A673 (cell line): ENCODE data around the gene MAGI1. TPM values are rescaled to one million over a fixed set of nuclear protein-coding genes. Genes with fewer than 3 reads are reported as not detected.

ENCODE experiments used
- BruUV-seq: library from RNA; stranded (reverse); fragments of 400-500 nt; replicated peaks from 2 replicates; lab custom pipeline; 2021; lab: Mats Ljungman, UMichigan
- CTCF ChIA-PET: fragments of 300-600 bp; sonication (Branson Sonifier 250); formaldehyde crosslinking; loops from one replicate; lab custom pipeline; 2022; ENCODE audit warnings: antibody characterized with exemption; lab: Charles Lee
- POLR2A ChIA-PET: fragments of 300-600 bp; sonication (Branson Sonifier 250); formaldehyde crosslinking; loops from one replicate; lab custom pipeline; 2022; ENCODE audit warnings: antibody characterized with exemption; ENCODE audit not compliant: low non-redundant PET; lab: Charles Lee
- DNase-seq: peaks from one replicate; pipeline ENCODE4 v3.0.0-alpha.2; 2015; ENCODE audit warnings: low spot score
- H3K27ac ChIP-seq: fragments of 200-600 bp; sonication (generic); 2 replicates; pipeline ENCODE4 v1.5.1; 2016; ENCODE audit warnings: mixed run types, low read depth, mild to moderate bottlenecking, mixed read lengths, antibody characterized with exemption, low read length; ENCODE audit not compliant: poor library complexity, severe bottlenecking
- H3K27me3 ChIP-seq: fragments of 200-600 bp; sonication (generic); replicated peaks from 2 replicates; pipeline ENCODE4 v1.6.1; 2017; ENCODE audit warnings: mixed run types, low read depth, mild to moderate bottlenecking, mixed read lengths, antibody characterized with exemption, low read length; ENCODE audit not compliant: insufficient read depth, poor library complexity
- H3K36me3 ChIP-seq: fragments of 200-600 bp; sonication (generic); 2 replicates; pipeline ENCODE4 v1.6.1; 2016; ENCODE audit warnings: mixed run types, mild to moderate bottlenecking, mixed read lengths, antibody characterized with exemption, low read length; ENCODE audit not compliant: insufficient read depth, poor library complexity, severe bottlenecking
- H3K4me1 ChIP-seq: fragments of 200-600 bp; sonication (generic); 2 replicates; pipeline ENCODE4 v1.6.1; 2017; ENCODE audit warnings: mixed run types, mild to moderate bottlenecking, mixed read lengths, antibody characterized with exemption, low read length; ENCODE audit not compliant: insufficient read depth, poor library complexity, severe bottlenecking
- H3K4me3 ChIP-seq: fragments of 200-600 bp; sonication (generic); 2 replicates; pipeline ENCODE4 v1.5.1; 2016; ENCODE audit warnings: low read depth, mixed run types, mild to moderate bottlenecking, mixed read lengths, low read length; ENCODE audit not compliant: poor library complexity, severe bottlenecking
- H3K9me3 ChIP-seq: fragments of 200-600 bp; sonication (generic); 2 replicates; pipeline ENCODE4 v1.6.1; 2016; ENCODE audit warnings: mixed run types, low read depth, mild to moderate bottlenecking, mixed read lengths, antibody characterized with exemption, low read length; ENCODE audit not compliant: poor library complexity, severe bottlenecking
- EZH2 ChIP-seq: fragments of 200-600 bp; sonication (generic); IDR thresholded peaks from 2 replicates; pipeline ENCODE4 v1.6.1; 2017; ENCODE audit warnings: borderline replicate concordance, low read depth, mild to moderate bottlenecking, mixed read lengths, antibody characterized with exemption, low read length; ENCODE audit not compliant: poor library complexity, severe bottlenecking
- intact Hi-C: fragments of 100-400 bp; cut with micrococcal nuclease; formaldehyde crosslinking; loops from one replicate; pipeline ENCODE4 v1.10.0; 2022; ENCODE audit not compliant: unreplicated experiment
- total RNA-seq: library from RNA; stranded (reverse); gene quantifications from 2 replicates; pipeline ENCODE4 v1.2.3, GENCODE V29; 2021
- TF ChIP-seq, protein P1 (sequence below): fragments of 300-800, 200-600 bp; sonication (generic); conservative IDR thresholded peaks from 2 replicates; pipeline ENCODE4 v1.5.1; 2017; ENCODE audit warnings: low read depth, mild to moderate bottlenecking, antibody characterized with exemption, low read length, moderate library complexity, mixed read lengths

The MAGI1 gene
- total RNA-seq, 1 experiment from 2014 or later = 30.5 TPM

DNA sequence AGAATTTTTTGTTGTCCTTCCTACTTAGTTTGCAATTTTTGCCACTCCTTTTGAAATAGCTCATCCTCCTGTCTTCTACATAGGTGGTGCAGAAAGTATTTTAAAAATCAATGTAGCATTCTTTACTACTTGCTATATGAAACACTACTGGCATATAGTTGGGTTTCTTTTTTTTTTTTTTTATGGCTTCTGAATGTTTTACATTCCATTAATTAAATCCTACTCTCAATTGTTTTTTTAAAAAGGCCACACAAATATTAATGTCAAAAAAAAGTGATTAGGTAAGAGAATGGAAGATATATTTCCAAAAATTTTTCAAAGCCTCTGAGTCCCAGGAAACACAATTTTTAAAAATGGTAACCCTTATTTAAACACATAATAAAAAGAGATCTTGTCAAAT is 262.6 kb downstream of the MAGI1 start:
- Histone ChIP-seq H3K9me3 (no peaks in the 10 kb centered on the region), H3K27ac (no peak overlapping the region), H3K27me3 (no peaks in the 10 kb centered on the region), H3K36me3 (no peaks in the 10 kb centered on the region), H3K4me3 (no peak overlapping the region), H3K4me1 (peaks cover 23% of the 10 kb centered on the region)
- ChIA-PET CTCF (no interaction called here), POLR2A (interaction anchor here (0.8 kb wide), 1 partner anchor 544 kb away, joined by 5 read pairs; no protein-coding TSS in a partner anchor)
- TF ChIP-seq, protein P1, sequence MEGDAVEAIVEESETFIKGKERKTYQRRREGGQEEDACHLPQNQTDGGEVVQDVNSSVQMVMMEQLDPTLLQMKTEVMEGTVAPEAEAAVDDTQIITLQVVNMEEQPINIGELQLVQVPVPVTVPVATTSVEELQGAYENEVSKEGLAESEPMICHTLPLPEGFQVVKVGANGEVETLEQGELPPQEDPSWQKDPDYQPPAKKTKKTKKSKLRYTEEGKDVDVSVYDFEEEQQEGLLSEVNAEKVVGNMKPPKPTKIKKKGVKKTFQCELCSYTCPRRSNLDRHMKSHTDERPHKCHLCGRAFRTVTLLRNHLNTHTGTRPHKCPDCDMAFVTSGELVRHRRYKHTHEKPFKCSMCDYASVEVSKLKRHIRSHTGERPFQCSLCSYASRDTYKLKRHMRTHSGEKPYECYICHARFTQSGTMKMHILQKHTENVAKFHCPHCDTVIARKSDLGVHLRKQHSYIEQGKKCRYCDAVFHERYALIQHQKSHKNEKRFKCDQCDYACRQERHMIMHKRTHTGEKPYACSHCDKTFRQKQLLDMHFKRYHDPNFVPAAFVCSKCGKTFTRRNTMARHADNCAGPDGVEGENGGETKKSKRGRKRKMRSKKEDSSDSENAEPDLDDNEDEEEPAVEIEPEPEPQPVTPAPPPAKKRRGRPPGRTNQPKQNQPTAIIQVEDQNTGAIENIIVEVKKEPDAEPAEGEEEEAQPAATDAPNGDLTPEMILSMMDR = no peak
- BruUV-seq = no TSS peak
- intact Hi-C loops = no loop called here
- no peak for DNase-seq

DNA sequence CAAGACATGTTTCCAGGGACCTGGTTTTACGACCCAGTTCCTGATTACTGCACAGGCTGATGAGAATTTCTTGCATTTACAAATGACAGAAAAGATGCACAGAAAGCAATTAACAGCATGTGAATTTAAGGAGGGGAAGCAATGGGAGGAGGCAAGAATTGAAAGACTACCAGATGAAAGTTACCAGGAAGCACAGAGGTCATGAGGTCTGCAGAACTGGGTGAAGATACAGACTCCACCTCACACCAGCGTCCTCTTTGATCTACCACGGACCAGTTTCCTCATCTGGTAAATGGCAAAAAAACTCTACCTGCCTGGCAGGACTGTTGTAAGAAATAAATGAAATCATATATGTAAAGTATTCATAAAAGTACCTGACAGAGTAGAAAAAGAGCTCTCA is 266.0 kb downstream of the MAGI1 start:
- intact Hi-C loops = no loop called here
- Histone ChIP-seq H3K36me3 (no peaks in the 10 kb centered on the region), H3K4me3 (no peak overlapping the region), H3K9me3 (no peaks in the 10 kb centered on the region), H3K27me3 (no peaks in the 10 kb centered on the region), H3K4me1 (no peaks in the 10 kb centered on the region), H3K27ac (no peak overlapping the region)
- BruUV-seq = no TSS peak
- TF ChIP-seq EZH2 = no peak
- TF ChIP-seq, protein P1 = no peak
- ChIA-PET CTCF (no interaction called here), POLR2A (no interaction called here)
- DNase-seq = no peak

DNA sequence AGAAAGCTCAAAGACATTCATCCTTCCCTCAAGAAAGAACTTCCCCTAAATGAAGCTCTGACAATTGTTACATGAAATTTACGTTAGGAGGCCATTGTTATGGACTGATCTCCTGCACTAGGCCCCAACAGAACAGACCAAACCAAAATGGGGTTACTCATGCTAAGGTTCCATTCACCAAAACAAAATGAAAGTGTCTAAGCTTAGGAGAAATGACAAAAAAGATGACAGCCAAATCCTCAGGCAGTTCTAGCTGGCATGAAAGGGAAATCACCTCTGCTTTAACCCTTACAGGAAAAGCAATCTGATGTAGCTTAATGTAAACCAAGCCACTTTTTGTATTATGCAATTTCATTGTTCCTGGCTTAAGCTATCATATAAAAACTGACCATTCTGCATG is 271.2 kb downstream of the MAGI1 start:
- intact Hi-C loops = no loop called here
- Histone ChIP-seq H3K4me1 (no peaks in the 10 kb centered on the region), H3K4me3 (no peak overlapping the region), H3K27me3 (no peaks in the 10 kb centered on the region), H3K36me3 (no peaks in the 10 kb centered on the region), H3K27ac (no peak overlapping the region), H3K9me3 (no peaks in the 10 kb centered on the region)
- TF ChIP-seq, protein P1 = no peak
- no peak for TF ChIP-seq EZH2
- BruUV-seq = no TSS peak
- CTCF ChIA-PET = no interaction called here
- POLR2A ChIA-PET = no interaction called here
- no peak for DNase-seq
